ENCODE data around the gene WTAP.

DNA sequence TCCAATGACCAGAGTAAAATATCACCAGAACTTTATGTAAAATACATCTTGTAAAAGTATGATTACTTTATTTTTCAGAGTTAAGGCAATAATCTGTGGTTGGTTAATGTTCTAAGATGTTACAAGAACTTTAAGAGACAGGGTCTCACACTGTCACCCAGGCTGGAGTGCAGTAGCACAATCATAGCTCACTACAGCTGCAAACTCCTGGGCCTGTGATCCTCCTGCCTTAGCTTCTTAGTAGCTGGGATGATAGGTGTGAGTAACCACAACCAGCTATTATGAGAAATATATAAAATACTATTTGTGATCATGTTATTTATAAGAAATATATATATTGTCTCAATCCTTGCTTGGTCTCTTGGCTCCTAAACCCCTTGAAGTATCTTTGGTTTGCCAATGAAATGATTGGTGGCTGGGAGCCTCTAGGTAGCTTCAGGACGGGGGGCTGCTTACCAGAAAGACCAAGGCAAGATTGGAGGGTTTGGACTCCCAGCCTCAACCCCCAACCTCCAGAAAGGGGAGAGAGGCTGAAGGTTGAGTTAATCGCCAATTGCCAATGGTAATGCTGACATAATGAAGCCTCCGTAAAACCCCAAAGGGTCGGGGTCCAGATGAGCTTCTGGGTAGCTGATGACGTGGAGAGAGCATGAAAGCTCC, 49.7 kb upstream of the WTAP start:
- TF ChIP-seq CTCF (IDR thresholded peaks at IDR 0.05; ENCODE audit: low read length) = no peak
- no peak for TF ChIP-seq EZH2 (optimal IDR thresholded peaks at IDR 0.05; ENCODE audit: low read depth, low read length)
